ENCODE results near the gene ENOSF1.

GRCh38 chr18:678482-679182 lies 33.8 kb downstream of the ENOSF1 start:
- TF ChIP-seq ZNF274 (IDR thresholded peaks at IDR 0.05; ENCODE audit: low read depth, low read length) (no peak), YY1 (IDR thresholded peaks at IDR 0.05; ENCODE audit: insufficient read depth, insufficient read length) (no peak), SUZ12 (IDR thresholded peaks at IDR 0.05; ENCODE audit: extremely low read depth, insufficient read depth, insufficient read length) (no peak)
